ENCODE data around the gene DTL.

Gene DTL

DNA sequence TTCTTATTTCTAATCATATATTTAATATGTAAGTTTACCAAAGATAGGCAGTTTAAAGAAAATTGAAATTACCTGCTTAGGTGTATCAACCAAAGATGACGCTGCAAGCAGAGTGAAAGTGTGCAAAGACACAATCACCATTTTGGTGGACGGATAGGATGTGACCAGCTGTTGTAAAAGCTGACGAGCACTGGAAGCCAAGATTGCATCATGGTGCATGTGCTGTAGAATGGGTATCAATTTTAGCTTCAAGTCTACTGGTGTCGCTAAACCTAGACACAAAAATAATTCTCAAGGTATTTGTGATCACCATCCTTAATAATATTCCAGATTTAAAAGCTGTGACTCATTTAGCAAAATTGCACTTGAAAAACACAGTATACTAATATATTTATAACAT, 28.4 kb upstream of the DTL start:
- ChIA-PET CTCF (interaction anchor here (0.7 to 0.8 kb wide), 2 partner anchors 15 to 28 kb away, joined by 3 to 4 read pairs; no protein-coding TSS in a partner anchor), POLR2A (no interaction called here)
- TF ChIP-seq CTBP1 (IDR thresholded peaks at IDR 0.05; ENCODE audit: borderline replicate concordance) (no peak), TARDBP (IDR thresholded peaks at IDR 0.05) (no peak), ARNT (IDR thresholded peaks at IDR 0.05) (no peak), ZNF384 (IDR thresholded peaks at IDR 0.05) (no peak)
- TF ChIP-seq, protein P1, sequence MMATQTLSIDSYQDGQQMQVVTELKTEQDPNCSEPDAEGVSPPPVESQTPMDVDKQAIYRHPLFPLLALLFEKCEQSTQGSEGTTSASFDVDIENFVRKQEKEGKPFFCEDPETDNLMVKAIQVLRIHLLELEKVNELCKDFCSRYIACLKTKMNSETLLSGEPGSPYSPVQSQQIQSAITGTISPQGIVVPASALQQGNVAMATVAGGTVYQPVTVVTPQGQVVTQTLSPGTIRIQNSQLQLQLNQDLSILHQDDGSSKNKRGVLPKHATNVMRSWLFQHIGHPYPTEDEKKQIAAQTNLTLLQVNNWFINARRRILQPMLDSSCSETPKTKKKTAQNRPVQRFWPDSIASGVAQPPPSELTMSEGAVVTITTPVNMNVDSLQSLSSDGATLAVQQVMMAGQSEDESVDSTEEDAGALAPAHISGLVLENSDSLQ (IDR thresholded peaks at IDR 0.05), result no peak
- DNase-seq (ENCODE audit: extremely low spot score), result no peak

DNA sequence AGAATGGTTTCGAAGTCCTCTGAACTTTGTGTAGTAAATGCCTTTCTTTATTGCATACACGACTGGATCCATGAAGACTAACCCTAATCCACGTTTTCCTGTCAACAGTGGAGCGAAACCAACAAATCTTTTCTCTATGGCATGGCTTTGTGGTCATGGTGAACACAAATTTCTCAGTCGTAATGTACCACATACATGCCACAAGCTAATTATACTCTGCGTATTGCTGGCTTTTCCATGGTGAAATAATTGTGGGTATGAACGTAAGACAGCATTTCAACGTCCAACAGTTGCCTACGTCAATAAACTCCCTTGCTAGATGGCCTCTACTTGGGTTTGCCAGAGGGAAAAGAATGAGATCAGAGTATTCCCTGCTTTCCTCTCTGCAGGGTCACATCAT, 27.7 kb upstream of the DTL start:
- TF ChIP-seq FOXM1 (IDR thresholded peaks at IDR 0.05; ENCODE audit: borderline replicate concordance) (no peak), ELF4 (IDR thresholded peaks at IDR 0.05) (no peak), SP1 (IDR thresholded peaks at IDR 0.05) (no peak), ZNF384 (IDR thresholded peaks at IDR 0.05) (no peak), L3MBTL2 (conservative IDR thresholded peaks at IDR 0.05) (no peak)
- DNase-seq (ENCODE audit: extremely low spot score), result no peak
- ChIA-PET POLR2A (interaction anchor here (1.3 kb wide), 1 partner anchor 28 kb away, joined by 3 read pairs; the partner anchor contains the start of genes DTL and INTS7), CTCF (interaction anchor here (0.7 kb wide), 1 partner anchor 15 kb away, joined by 4 read pairs; no protein-coding TSS in a partner anchor)

GRCh38 chr1:212009561-212009960, 26.0 kb upstream of the DTL start:
- POLR2A ChIA-PET, result interaction anchor here (1.2 kb wide), 1 partner anchor 26 kb away, joined by 6 read pairs; the partner anchor contains the start of genes DTL and INTS7
- CTCF ChIA-PET, result interaction anchor here (1.8 kb wide), 1 partner anchor 26 kb away, joined by 8 read pairs; the partner anchor contains the start of genes DTL and INTS7
- TF ChIP-seq L3MBTL2 (conservative IDR thresholded peaks at IDR 0.05) (no peak), CTBP1 (IDR thresholded peaks at IDR 0.05; ENCODE audit: borderline replicate concordance) (no peak), LEF1 (IDR thresholded peaks at IDR 0.05; ENCODE audit: borderline replicate concordance) (no peak), HDGF (IDR thresholded peaks at IDR 0.05; ENCODE audit: borderline replicate concordance) (no peak), ZNF384 (IDR thresholded peaks at IDR 0.05) (no peak), FOXM1 (IDR thresholded peaks at IDR 0.05; ENCODE audit: borderline replicate concordance) (no peak), NFRKB (IDR thresholded peaks at IDR 0.05) (no peak), BHLHE40 (IDR thresholded peaks at IDR 0.05; ENCODE audit: borderline replicate concordance) (no peak), SUZ12 (IDR thresholded peaks at IDR 0.05) (no peak), FOXK2 (IDR thresholded peaks at IDR 0.05) (no peak), SP1 (IDR thresholded peaks at IDR 0.05) (no peak), FOXA1 (IDR thresholded peaks at IDR 0.05) (no peak), ARNT (IDR thresholded peaks at IDR 0.05) (no peak), TARDBP (IDR thresholded peaks at IDR 0.05) (no peak), ELF4 (IDR thresholded peaks at IDR 0.05) (no peak)
- TF ChIP-seq, protein P1 (IDR thresholded peaks at IDR 0.05), result no peak
- DNase-seq (ENCODE audit: extremely low spot score), result no peak

DNA sequence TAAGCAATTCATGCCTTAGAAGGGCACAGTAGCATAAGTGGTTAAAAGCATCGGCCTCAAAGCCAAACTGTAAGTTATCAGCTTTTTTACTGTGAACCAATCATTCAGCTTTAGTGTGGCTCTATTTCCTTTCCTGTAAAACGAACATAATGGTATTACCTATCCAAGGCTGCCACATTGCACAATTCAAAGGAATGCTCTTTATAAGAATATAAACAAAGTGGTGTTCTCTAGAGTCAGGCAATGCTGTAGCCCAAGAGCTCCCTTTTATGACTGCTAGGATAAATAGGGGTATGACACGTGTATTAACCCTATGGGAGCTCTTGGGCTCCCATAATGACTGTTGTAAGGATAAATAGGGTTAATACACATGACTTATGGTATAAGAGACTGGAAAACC, 25.5 kb upstream of the DTL start:
- TF ChIP-seq TARDBP (IDR thresholded peaks at IDR 0.05) (no peak), FOXM1 (IDR thresholded peaks at IDR 0.05; ENCODE audit: borderline replicate concordance) (no peak), FOXK2 (IDR thresholded peaks at IDR 0.05) (no peak), SP1 (IDR thresholded peaks at IDR 0.05) (no peak), SUZ12 (IDR thresholded peaks at IDR 0.05) (no peak), FOXA1 (IDR thresholded peaks at IDR 0.05) (no peak), BHLHE40 (IDR thresholded peaks at IDR 0.05; ENCODE audit: borderline replicate concordance) (no peak), ELF4 (IDR thresholded peaks at IDR 0.05) (no peak)
- TF ChIP-seq, protein P1 (IDR thresholded peaks at IDR 0.05), result no peak
- ChIA-PET CTCF (interaction anchor here (1.8 kb wide), 1 partner anchor 25 kb away, joined by 8 read pairs; the partner anchor contains the start of genes DTL and INTS7), POLR2A (interaction anchor here (1.2 kb wide), 1 partner anchor 25 kb away, joined by 6 read pairs; the partner anchor contains the start of genes DTL and INTS7)
- DNase-seq (ENCODE audit: extremely low spot score), result no peak

- POLR2A ChIA-PET, result interaction anchor here (1.1 to 1.3 kb wide), 2 partner anchors 19 to 23 kb away, joined by 3 to 9 read pairs; partner anchors contain the start of genes DTL and INTS7
- no peak for TF ChIP-seq NFRKB (IDR thresholded peaks at IDR 0.05)
- TF ChIP-seq ARNT (IDR thresholded peaks at IDR 0.05), result no peak
- TF ChIP-seq ELF4 (IDR thresholded peaks at IDR 0.05), result no peak
- TF ChIP-seq, protein P1 (IDR thresholded peaks at IDR 0.05), result no peak
- TF ChIP-seq SUZ12 (IDR thresholded peaks at IDR 0.05), result no peak
- TF ChIP-seq CTBP1 (IDR thresholded peaks at IDR 0.05; ENCODE audit: borderline replicate concordance), result no peak
- no peak for TF ChIP-seq HDGF (IDR thresholded peaks at IDR 0.05; ENCODE audit: borderline replicate concordance)
- TF ChIP-seq ZNF384 (IDR thresholded peaks at IDR 0.05), result no peak
- TF ChIP-seq FOXA1 (IDR thresholded peaks at IDR 0.05), result no peak
- TF ChIP-seq FOXM1 (IDR thresholded peaks at IDR 0.05; ENCODE audit: borderline replicate concordance), result no peak
- no peak for TF ChIP-seq FOXK2 (IDR thresholded peaks at IDR 0.05)
- no peak for TF ChIP-seq TARDBP (IDR thresholded peaks at IDR 0.05)
- TF ChIP-seq LEF1 (IDR thresholded peaks at IDR 0.05; ENCODE audit: borderline replicate concordance), result no peak
- no peak for TF ChIP-seq L3MBTL2 (conservative IDR thresholded peaks at IDR 0.05)
- peak; percentile 85 for DNase-seq (ENCODE audit: extremely low spot score)
Observed at GRCh38 chr1:212012034-212012740, 23.4 kb upstream of the DTL start.

More at GRCh38 chr1:212012034-212012740, 23.4 kb upstream of the DTL start:
- CTCF ChIA-PET, result interaction anchor here (1.5 to 2.0 kb wide), 2 partner anchors 22 to 24 kb away, joined by 7 read pairs; partner anchors contain the start of genes DTL and INTS7

All from HEK293T (cell line).